Cardiac fibroblast (primary cell): ENCODE data around the gene ZSWIM8.
"Not testable (repeated sequence)": the region's sequence is repeated elsewhere in the genome, so short reads cannot be mapped to it uniquely, and the experiment has no call there.

Experiments used
- DNase-seq, 2 donors: peaks; one replicate each; pipeline versions ENCODE4 v3.0.0 to v3.0.0-alpha.2; 2010; ENCODE audit warnings: low read depth in 2 of 2
- H3K4me3 ChIP-seq, 2 donors: replicated peaks in 1 of 2; 1 replicate in 1 of 2; 2 replicates in 1 of 2; pipeline ENCODE4 v1.5.1; 2011; ENCODE audit warnings: low read depth in 2 of 2, low read length in 2 of 2, mild to moderate bottlenecking in 2 of 2, moderate library complexity in 1 of 2
- TF ChIP-seq, protein P1 (sequence below): IDR thresholded peaks from one replicate; pipeline ENCODE4 v1.5.1; 2011; ENCODE audit warnings: low read depth, mild to moderate bottlenecking, low read length, inconsistent platforms

ZSWIM8 gene, protein sequence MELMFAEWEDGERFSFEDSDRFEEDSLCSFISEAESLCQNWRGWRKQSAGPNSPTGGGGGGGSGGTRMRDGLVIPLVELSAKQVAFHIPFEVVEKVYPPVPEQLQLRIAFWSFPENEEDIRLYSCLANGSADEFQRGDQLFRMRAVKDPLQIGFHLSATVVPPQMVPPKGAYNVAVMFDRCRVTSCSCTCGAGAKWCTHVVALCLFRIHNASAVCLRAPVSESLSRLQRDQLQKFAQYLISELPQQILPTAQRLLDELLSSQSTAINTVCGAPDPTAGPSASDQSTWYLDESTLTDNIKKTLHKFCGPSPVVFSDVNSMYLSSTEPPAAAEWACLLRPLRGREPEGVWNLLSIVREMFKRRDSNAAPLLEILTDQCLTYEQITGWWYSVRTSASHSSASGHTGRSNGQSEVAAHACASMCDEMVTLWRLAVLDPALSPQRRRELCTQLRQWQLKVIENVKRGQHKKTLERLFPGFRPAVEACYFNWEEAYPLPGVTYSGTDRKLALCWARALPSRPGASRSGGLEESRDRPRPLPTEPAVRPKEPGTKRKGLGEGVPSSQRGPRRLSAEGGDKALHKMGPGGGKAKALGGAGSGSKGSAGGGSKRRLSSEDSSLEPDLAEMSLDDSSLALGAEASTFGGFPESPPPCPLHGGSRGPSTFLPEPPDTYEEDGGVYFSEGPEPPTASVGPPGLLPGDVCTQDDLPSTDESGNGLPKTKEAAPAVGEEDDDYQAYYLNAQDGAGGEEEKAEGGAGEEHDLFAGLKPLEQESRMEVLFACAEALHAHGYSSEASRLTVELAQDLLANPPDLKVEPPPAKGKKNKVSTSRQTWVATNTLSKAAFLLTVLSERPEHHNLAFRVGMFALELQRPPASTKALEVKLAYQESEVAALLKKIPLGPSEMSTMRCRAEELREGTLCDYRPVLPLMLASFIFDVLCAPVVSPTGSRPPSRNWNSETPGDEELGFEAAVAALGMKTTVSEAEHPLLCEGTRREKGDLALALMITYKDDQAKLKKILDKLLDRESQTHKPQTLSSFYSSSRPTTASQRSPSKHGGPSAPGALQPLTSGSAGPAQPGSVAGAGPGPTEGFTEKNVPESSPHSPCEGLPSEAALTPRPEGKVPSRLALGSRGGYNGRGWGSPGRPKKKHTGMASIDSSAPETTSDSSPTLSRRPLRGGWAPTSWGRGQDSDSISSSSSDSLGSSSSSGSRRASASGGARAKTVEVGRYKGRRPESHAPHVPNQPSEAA (N-terminal part only)

GRCh38 chr10:73785211-73785720 is at the start of gene ZSWIM8:
Gene ZSWIM8 (plus strand): TSS chr10:73785606. CDS start chr10:73785879, 273 bp downstream.
- peak; percentile 97 to 98 for DNase-seq
- peak within 1 kb of the TSS; percentile 73 to 97 for H3K4me3 ChIP-seq
- TF ChIP-seq, protein P1, sequence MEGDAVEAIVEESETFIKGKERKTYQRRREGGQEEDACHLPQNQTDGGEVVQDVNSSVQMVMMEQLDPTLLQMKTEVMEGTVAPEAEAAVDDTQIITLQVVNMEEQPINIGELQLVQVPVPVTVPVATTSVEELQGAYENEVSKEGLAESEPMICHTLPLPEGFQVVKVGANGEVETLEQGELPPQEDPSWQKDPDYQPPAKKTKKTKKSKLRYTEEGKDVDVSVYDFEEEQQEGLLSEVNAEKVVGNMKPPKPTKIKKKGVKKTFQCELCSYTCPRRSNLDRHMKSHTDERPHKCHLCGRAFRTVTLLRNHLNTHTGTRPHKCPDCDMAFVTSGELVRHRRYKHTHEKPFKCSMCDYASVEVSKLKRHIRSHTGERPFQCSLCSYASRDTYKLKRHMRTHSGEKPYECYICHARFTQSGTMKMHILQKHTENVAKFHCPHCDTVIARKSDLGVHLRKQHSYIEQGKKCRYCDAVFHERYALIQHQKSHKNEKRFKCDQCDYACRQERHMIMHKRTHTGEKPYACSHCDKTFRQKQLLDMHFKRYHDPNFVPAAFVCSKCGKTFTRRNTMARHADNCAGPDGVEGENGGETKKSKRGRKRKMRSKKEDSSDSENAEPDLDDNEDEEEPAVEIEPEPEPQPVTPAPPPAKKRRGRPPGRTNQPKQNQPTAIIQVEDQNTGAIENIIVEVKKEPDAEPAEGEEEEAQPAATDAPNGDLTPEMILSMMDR, result no peak

- not testable (repeated sequence) for H3K4me3 ChIP-seq, DNase-seq
These were observed 44.7 kb upstream of the ZSWIM8 start for GRCh38 chr10:73740501-73741254.

- TF ChIP-seq, protein P1, result no peak
- H3K4me3 ChIP-seq, result no peak overlapping the region
- no peak for DNase-seq
These were observed 43.0 kb upstream of the ZSWIM8 start for GRCh38 chr10:73742454-73742734.

GRCh38 chr10:73743327-73743904 is 42.0 kb upstream of the ZSWIM8 start:
- H3K4me3 ChIP-seq, result peak overlapping the region; percentile 89 to 97
- TF ChIP-seq, protein P1, result no peak
- no peak for DNase-seq

DNA sequence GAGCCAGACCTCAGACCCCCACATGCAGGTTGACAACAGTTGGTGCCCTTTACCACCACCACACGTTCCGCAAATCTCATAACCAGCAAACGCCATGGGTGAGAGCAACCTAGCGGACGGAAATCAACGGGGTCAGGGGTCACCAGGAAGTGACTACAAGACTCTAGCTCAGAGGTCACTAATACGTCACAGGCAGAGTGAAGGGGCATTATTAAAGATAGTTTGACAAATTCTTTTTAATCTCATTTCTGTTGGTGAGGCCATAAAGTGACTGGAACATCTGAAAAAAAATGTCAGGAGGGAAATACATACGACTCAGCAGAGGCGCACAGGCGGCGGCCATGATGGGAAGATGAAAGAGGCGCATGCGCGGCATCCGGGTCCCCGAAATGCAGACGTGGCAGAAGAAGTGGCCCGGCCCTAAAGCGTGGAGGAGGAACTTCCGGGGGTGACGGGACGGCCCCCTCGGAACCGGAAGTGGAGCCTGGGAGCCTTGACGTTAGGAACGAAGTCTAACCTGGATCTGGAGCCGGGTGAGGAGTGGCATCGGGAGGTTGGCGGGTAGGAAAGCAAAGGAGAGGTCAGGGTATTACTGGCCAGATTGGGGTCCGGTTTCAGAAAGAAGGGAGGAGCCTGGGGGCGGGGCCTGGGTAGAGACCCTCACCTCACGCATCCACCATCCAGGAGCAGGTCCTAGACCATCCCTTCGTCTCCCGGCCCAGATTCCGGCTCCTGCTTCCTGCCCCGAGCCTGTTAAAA is 41.3 kb upstream of the ZSWIM8 start, which contains the start of gene SEC24C:
SEC24C (plus strand) TSS at position 468 of the 759 bp plus-strand sequence. CDS start 2,461 bp downstream, outside the sequence.
- DNase-seq, result peak; percentile 97 to 98

DNA sequence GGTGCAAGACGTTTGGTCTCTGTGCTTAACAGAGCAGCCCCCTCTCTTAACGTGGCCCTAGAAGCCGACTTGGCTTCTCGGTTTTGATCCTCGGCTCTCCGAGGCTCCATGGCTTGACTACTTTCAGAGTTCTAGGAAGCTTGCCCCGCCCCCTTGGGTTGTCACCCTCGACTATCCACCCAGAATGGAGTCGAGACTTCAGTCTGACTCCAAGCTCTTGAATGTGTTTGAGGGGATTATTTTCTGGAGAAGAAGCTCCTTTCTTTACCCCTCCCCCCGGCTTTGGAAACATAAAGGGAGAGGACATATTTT is 40.8 kb upstream of the ZSWIM8 start:
- peak overlapping the region; percentile 89 to 97 for H3K4me3 ChIP-seq
- peak; percentile 67 to 70 for DNase-seq
- TF ChIP-seq, protein P1, result no peak

More for the DNA sequence above, 41.3 kb upstream of the ZSWIM8 start, which contains the start of gene SEC24C:
- TF ChIP-seq, protein P1, result no peak
- peak within 1 kb of the TSS; percentile 89 to 97 for H3K4me3 ChIP-seq
